Neural progenitor cell (in vitro differentiated cells): ENCODE data around the gene REN.

Source experiments
- CTCF ChIP-seq: fragments of 200-600 bp; sonication (generic); IDR thresholded peaks from 2 replicates; pipeline ENCODE4 v1.5.1; 2017; ENCODE audit warnings: antibody characterized with exemption, mild to moderate bottlenecking
- EZH2 ChIP-seq: fragments of 200-600 bp; sonication (generic); IDR thresholded peaks from 2 replicates; pipeline ENCODE4 v1.6.1; 2017; ENCODE audit warnings: antibody characterized with exemption, mild to moderate bottlenecking, moderate library complexity

GRCh38 chr1:204190212-204191211 is 24.4 kb upstream of the REN start:
- TF ChIP-seq CTCF (no peak), EZH2 (peak; percentile 45)
